Superior temporal gyrus (tissue), 1 donor: ENCODE measurements around the gene ALDH3B2.
"Not testable (repeated sequence)": the region's sequence is repeated elsewhere in the genome, so short reads cannot be mapped to it uniquely, and the experiment has no call there.

ENCODE experiments used
- DNase-seq: peaks from one replicate; pipeline ENCODE4 v3.0.0-alpha.2; 2016; ENCODE audit errors: extremely low spot score

The ALDH3B2 gene

GRCh38 chr11:67674442-67674871, at the start of gene ALDH3B2:
Gene ALDH3B2 (minus strand): TSS chr11:67674623. CDS start chr11:67666935, 7,688 bp downstream.
- no peak for DNase-seq

GRCh38 chr11:67723036-67723435, 48.6 kb upstream of the ALDH3B2 start:
- DNase-seq = not testable (repeated sequence)

- not testable (repeated sequence) for DNase-seq
Observed at GRCh38 chr11:67716226-67716625, 41.8 kb upstream of the ALDH3B2 start.

- not testable (repeated sequence) for DNase-seq
Observed at GRCh38 chr11:67715801-67716200, 41.4 kb upstream of the ALDH3B2 start.

- not testable (repeated sequence) for DNase-seq
Observed at GRCh38 chr11:67713892-67714509, 39.6 kb upstream of the ALDH3B2 start.

- not testable (repeated sequence) for DNase-seq
Observed at GRCh38 chr11:67711676-67712075, 37.3 kb upstream of the ALDH3B2 start.

GRCh38 chr11:67711212-67711611, 36.8 kb upstream of the ALDH3B2 start:
- DNase-seq = not testable (repeated sequence)

GRCh38 chr11:67709806-67710205, 35.4 kb upstream of the ALDH3B2 start:
- DNase-seq = not testable (repeated sequence)

GRCh38 chr11:67705264-67705663, 30.8 kb upstream of the ALDH3B2 start:
- DNase-seq = no peak

- DNase-seq = no peak
Observed at GRCh38 chr11:67704524-67704923, 30.1 kb upstream of the ALDH3B2 start.

GRCh38 chr11:67703709-67704108, 29.3 kb upstream of the ALDH3B2 start:
- not testable (repeated sequence) for DNase-seq

- no peak for DNase-seq
Observed at GRCh38 chr11:67700548-67701262, 26.3 kb upstream of the ALDH3B2 start.

GRCh38 chr11:67700141-67700540, 25.7 kb upstream of the ALDH3B2 start:
- no peak for DNase-seq

- DNase-seq = no peak
Observed at GRCh38 chr11:67699521-67699920, 25.1 kb upstream of the ALDH3B2 start.

- no peak for DNase-seq
Observed at GRCh38 chr11:67698247-67698646, 23.8 kb upstream of the ALDH3B2 start.

- DNase-seq = no peak
Observed at GRCh38 chr11:67697846-67698245, 23.4 kb upstream of the ALDH3B2 start.

GRCh38 chr11:67696998-67697397, 22.6 kb upstream of the ALDH3B2 start:
- no peak for DNase-seq

GRCh38 chr11:67695606-67696005, 21.2 kb upstream of the ALDH3B2 start:
- no peak for DNase-seq

- no peak for DNase-seq
Observed at GRCh38 chr11:67694875-67695555, 20.6 kb upstream of the ALDH3B2 start.

- no peak for DNase-seq
Observed at GRCh38 chr11:67691149-67691548, 16.7 kb upstream of the ALDH3B2 start.

- DNase-seq = no peak
Observed at GRCh38 chr11:67689178-67689577, 14.8 kb upstream of the ALDH3B2 start.

- DNase-seq = no peak
Observed at GRCh38 chr11:67687986-67688385, 13.6 kb upstream of the ALDH3B2 start.
